GM18873 (cell line): Measurements from ENCODE around the gene RBCK1.

Experiments used
- ATAC-seq: cut with Tn5 transposase; IDR thresholded peaks from one replicate; pipeline ENCODE4 v1.9.1; 2021; ENCODE audit warnings: mild to moderate bottlenecking, moderate library complexity, moderate number of reproducible peaks; ENCODE audit not compliant: unreplicated experiment, low FRiP score

RBCK1 gene

DNA sequence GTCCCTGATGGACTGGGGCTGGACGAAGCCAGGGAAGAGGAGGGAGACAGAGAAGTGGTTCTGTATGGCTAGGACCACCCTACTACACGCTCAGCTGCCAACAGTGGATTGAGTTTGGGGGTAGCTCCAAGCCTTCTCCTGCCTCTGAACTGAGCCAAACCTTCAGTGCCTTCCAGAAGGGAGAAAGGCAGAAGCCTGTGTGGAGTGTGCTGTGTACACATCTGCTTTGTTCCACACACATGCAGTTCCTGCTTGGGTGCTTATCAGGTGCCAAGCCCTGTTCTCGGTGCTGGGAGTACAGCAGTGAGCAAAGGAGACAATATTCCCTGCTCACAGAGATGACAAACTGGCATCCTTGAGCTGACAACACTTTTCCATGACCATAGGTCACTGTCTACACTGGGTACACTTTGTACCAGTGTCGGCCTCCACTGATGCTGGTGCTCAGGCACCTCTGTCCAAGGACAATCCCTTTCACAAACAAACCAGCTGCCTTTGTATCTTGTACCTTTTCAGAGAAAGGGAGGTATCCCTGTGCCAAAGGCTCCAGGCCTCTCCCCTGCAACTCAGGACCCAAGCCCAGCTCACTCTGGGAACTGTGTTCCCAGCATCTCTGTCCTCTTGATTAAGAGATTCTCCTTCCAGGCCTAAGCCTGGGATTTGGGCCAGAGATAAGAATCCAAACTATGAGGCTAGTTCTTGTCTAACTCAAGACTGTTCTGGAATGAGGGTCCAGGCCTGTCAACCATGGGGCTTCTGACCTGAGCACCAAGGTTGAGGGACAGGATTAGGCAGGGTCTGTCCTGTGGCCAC lies 11.3 kb upstream of the RBCK1 start:
- no peak for ATAC-seq

DNA sequence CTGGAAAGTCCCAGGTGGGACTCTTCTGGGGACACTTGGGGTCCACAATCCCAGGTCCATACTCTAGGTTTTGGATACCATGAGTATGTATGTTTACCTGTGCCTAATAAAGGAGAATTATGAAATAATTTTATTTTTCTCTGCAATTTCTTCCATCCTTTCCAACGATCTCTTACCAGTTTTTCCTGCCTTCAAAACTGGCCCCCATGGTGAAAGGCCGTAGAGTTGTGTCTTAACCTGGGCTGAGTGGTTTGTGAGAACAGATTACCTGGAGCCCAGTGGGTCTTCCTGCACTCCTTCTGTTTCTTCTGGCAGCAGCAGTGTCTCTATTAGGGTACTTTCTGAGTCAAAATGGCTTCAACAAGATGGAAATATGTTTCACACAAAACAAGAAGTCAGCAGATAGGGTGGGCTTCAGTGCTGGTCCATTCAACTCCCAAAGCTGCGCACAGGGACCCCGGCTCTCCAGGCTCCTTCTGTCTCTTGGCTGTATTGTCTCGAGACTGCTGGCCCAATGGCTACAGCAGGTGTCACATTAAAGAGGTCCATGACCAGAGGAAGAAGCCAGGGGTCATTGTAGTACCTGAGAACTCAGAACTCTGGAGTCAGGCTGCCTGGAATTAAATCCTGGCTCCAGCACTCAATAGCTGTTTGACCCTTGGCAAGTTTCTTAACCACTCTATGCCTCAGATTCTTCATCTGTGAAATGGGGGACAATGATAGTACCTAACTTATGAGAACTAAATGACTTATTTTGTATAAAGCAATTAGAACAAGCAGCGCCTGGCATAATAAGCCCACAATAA lies 10.5 kb upstream of the RBCK1 start:
- ATAC-seq = no peak

DNA sequence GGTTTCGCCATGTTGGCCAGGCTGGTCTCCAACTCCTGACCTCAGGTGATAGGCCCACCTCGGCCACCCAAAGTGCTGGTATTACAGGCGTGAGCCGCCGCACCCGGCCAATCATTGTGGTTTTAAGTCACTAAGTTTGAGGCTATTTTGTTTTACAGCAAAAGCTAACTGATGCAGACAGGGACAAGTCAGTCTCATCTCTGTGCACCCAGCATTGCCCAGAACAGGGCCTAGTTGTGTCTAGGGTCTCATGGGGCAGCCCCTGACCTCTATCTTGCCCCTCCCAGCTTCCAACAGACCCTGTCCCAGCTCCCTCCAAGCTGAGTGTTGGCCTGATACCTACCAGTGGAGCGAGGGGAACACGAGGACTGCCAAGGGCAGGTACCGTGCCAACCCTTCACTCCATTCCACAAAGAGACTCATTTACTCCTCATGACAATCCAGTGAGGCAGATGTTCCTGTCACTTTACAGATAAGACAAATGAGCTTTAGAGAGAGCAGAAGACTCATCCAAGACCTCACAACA lies 8.9 kb upstream of the RBCK1 start:
- ATAC-seq = no peak

GRCh38 chr20:400128-400453 lies 8.0 kb upstream of the RBCK1 start:
- ATAC-seq = no peak

- ATAC-seq = no peak
These were observed 7.4 kb upstream of the RBCK1 start for GRCh38 chr20:400454-401275.

- no peak for ATAC-seq
These were observed 6.2 kb upstream of the RBCK1 start for GRCh38 chr20:401682-402495.

- no peak for ATAC-seq
These were observed 5.6 kb upstream of the RBCK1 start for GRCh38 chr20:402496-402885.

DNA sequence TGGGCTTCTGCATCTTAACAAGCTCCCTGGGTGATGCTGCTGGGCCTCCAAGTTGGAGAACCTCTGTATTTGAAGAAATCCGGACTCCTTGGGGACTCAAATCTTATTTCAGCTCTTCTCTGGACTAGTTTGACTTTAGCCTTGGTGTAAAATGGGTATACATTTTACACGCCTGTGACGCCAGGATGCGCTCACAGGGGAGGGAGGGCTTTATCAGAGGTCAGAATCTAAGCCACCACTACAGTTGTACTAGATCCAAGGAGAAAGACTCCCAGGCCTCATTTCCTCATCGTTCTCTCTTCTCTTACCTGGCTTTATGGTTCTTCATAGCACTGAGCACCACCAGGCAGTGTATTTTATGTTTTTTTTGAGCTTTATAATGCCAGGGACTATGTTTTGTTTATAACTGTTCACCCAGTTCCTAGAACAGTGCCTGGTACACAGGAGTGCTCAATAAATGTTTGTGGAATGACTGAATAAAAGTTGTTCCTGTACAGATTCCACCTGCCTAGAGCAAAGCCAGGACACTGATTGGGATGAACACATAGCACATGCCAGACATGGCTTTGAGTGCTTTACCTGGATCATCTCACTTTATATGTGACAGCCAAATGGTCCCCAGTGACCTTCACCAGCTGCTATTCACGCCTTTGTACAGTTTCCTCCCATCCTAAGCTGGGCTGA lies 5.1 kb upstream of the RBCK1 start:
- no peak for ATAC-seq

DNA sequence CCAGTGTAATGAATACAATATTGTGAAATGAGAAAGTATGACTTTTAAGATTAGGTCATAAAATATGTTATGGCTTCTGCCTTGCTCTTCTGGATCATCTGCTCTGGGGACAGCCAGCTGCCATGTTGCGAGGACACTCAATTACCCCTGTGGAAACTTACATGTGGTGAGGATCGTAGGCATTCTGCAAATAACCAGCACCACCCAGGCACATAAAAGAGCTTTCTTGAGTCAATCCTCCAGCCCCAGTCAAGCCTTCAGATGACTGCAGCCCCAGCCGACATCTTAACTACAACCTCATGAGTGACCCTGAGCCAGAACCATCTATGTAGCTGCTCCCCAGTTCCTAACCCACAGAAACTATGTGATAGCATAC lies 4.5 kb upstream of the RBCK1 start:
- no peak for ATAC-seq

DNA sequence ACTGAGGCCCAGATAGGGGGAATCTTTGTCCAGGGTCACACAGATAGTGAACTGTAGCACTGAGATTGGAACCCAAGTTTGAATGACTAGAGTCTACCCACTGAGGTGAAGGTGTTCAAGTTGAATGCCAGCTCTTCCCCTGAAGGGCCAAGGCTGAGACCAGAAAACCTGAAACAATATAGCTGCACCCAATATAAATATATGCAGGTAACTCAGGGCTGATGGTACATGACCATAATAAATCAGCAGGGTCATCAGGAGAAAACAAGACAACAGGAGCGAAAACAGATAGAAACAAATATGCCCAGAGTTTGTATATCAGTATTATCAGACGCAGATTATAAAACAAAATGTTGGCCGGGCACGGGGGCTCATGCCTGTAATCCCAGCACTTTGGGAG lies 4.0 kb upstream of the RBCK1 start:
- ATAC-seq = no peak

- no peak for ATAC-seq
These were observed 1.6 kb upstream of the RBCK1 start for GRCh38 chr20:406200-407132.

DNA sequence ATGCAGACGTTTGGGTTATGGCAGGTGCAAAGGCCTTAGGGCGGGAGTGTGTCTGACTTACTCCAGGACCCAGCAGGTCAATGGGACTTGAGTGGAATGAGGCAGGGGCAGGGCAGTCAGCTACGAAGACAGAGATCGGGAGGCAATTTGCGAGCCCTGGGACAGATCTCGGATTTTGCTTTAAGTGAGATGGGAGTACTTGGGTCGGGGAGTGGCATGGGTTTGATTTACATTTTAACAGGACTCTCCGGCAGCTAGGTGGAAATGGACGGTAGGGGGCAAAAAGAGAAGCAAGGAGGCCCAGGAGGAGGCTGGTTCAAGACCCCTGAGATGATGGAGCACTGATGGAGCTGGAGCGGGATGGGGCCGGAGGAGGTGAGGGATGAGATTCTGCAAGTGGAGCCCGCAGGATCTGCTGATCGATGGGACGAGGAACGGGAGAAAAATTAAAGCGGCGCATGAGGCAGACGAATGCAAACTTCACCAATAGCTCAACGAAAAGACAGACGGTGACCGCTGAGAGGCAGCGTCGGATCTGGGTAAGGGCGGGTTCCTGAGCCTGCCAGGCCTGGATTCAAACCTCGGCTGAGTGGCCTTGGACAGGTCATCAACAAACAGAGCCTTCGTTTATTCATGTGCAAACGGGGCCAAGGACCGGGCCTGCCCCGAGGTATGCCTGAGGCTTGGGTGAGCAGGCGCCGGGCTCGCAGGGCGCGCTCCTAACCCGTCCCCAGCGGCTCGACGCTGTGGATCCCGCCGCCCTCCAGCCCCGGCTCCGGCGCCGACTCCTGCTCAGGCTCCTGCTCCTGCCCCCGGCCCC lies 756 bp upstream of the RBCK1 start:
- peak; percentile 52 for ATAC-seq

- ATAC-seq = peak; percentile 4
These were observed 971 bp downstream of the RBCK1 start for GRCh38 chr20:408843-409696.

DNA sequence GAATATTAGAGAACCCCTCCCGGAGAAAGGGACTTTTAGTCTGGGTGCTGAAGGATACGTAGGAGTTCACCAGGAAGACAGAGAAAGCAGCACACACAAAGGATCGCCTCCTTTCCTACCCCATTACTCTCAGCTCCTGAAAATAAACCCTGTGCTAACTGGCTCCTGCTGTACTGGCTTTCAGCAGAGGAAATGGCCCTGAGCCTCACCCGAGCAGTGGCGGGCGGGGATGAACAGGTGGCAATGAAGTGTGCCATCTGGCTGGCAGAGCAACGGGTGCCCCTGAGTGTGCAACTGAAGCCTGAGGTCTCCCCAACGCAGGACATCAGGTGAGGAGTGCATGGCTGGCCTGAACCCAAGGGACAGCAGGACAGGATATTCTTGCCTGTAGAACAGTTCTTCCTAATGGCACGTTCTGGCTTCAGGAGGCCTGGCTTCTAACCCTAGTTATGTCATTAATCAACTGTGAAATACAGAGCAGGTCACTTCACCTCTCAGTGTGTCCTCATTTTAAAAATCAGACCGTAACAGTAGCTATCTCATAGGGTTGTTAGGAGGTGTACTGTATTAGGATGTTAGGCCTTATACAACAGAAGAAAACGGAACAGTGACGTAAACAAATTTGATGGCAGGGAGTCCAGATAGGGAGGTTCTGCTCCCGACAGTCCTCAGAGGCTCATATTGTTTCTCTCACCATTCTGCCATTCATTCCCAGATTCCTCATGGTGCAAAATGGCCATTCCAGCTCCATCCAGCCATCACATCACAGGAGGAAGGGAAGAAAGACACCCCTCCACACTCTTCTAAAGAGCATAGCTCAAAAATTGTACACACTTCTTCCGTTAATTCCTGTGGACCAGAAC lies 1.8 kb downstream of the RBCK1 start:
- ATAC-seq = no peak

GRCh38 chr20:412081-412480 lies 4.0 kb downstream of the RBCK1 start:
- no peak for ATAC-seq

GRCh38 chr20:414161-414560 lies 6.1 kb downstream of the RBCK1 start:
- ATAC-seq = no peak
